ENCODE data around the gene DCAF10.
A peak's percentile ranks its signal among the peaks of the same experiment; 100 is the strongest.

DNA sequence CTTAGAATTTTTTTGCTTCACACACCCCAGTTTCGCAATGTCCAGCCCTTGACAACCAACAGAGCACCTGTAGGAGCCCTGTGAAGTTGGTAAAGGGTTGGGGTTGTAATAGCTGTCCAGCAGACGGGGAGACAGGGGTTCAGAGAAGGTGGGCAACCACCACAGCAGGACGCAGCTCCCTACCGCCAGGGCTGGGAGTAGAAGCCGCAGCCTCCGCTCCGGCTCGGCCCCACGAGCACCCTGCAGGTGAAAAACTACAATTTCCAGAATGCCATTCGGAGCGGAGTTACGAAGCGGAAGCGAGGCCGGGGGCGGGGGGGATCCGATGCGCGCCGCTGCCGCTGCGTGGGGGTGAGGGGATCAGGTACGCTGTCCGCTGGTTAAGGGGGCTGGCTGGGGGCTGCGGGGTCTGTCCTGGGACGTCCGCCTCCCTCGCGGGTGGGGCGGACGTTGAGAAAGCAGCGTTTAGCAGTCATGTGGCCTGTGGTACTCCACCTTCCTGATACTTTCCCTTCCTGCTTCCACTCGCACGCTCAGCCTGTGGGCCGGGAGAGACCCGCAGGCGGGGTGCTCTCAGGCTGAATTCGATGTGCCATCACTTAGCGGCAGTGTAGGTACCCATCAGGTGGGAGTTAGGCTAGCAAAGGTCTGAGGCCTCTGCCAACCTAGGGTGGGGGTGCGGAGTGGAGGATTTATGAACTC lies 47.0 kb upstream of the DCAF10 start, which contains the start of gene TRMT10B:
- TF ChIP-seq, protein P1, sequence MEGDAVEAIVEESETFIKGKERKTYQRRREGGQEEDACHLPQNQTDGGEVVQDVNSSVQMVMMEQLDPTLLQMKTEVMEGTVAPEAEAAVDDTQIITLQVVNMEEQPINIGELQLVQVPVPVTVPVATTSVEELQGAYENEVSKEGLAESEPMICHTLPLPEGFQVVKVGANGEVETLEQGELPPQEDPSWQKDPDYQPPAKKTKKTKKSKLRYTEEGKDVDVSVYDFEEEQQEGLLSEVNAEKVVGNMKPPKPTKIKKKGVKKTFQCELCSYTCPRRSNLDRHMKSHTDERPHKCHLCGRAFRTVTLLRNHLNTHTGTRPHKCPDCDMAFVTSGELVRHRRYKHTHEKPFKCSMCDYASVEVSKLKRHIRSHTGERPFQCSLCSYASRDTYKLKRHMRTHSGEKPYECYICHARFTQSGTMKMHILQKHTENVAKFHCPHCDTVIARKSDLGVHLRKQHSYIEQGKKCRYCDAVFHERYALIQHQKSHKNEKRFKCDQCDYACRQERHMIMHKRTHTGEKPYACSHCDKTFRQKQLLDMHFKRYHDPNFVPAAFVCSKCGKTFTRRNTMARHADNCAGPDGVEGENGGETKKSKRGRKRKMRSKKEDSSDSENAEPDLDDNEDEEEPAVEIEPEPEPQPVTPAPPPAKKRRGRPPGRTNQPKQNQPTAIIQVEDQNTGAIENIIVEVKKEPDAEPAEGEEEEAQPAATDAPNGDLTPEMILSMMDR (IDR thresholded peaks at IDR 0.05; ENCODE audit: low read depth, low read length, missing input control) = peak; percentile 11
- no peak for TF ChIP-seq ZBTB33 (IDR thresholded peaks at IDR 0.05)
- TF ChIP-seq EGR1 (IDR thresholded peaks at IDR 0.05; ENCODE audit: low read depth in 2 of 2) = no peak

Data from liver (tissue), 3 donors.